SKM-1 treated with dmso at 0.1 percent for 144 hours (cell line): ENCODE measurements around the gene OTOS.

ENCODE experiments used
- DNase-seq: peaks from one replicate; lab custom pipeline; 2025; ENCODE audit not compliant: unreplicated experiment; lab: John Stamatoyannopoulos, UW

Gene OTOS

DNA sequence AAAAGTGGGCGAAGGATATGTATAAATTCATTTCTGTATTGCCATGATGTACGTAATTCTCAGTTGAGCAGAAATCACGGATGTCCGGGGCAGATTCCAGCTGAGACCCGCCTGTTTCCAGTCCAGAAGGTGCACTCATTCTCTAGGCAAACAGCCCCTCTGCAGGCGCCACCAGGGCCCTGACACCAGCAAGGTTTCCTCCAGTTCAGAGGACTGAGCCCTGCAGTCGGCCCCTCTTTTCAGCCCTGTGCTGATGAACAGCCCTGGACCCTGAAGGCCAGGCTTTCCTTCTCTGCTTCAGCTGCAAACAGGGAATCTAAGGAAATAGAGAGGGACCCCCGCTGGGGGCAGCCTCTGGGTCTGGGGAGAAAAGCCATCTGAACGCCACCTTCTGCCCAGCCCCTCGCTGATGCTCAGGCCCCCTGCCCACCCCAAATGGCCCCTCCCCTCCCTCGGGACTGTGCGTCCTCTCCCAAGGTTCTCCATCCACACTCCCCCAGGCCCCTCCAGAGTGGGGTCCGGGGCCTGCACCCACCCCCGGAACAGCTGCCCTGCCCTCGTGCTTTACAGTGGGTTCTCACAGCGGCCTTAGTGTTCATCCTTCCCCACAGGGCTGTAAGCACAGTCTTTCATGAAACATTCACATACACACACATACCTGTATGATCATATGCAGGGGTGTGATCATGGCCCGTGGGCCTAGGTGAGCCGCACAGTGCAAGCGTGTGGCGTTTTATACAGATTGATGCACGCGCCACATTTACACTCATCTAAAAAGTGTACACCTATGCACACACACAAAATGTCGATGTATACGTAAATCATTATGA, 16.4 kb downstream of the OTOS start:
- no peak for DNase-seq

DNA sequence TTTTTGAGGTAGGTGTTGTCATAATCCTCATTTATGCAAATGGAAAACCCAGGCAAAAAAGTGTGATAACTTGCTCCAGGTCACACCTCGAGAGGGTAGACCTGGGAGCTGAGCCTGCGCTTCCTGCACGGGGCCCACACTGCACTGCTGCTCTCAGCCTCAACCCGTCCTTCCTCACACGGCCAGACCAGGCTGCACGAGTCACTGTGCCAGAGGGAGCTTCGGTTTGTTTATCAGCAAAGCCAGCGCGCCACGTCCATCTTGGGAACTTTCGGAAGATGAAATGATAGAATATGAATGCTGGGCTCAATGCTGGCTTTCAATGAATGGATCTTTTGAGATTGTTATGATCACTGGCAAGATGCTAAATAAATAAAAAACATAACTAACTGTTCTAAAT, 18.8 kb downstream of the OTOS start:
- no peak for DNase-seq

DNA sequence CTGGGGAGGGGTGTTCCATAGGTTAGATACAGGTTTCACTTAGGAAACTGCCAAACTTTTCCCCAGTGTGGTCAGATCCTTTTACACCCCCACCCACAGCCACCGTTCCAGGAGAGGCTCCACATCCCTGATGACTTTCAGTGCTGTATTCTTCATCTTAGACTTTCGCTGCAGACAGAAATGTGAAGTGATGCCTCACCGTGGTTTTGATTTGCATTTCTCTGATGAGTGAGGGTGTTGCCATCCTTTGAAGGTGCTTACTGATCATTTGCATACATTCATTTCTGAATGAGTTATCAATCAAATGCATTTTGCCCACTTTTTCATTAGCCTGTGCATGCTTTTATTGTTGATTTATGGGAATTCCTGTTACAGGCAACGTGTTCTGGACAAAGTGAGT, 19.3 kb downstream of the OTOS start:
- DNase-seq, result no peak

DNA sequence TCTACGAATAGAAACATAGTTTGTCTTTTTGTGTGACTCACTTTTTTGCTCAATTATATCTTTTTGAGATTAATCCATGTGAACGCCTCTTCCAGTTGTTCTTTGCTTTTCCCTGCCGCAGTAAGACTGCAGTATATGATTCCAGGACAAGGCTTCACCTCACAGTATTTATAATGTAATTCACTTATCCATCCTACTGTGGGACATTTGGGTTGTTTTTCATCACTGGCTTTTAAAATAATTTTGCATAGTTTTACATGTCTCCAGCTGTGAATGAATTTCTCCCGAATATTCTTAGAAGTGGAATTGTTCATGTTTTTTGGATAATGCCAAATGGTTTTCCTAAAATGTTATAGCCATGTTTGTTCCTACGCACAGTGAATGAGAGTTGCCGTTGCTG, 26.2 kb downstream of the OTOS start:
- DNase-seq, result no peak

DNA sequence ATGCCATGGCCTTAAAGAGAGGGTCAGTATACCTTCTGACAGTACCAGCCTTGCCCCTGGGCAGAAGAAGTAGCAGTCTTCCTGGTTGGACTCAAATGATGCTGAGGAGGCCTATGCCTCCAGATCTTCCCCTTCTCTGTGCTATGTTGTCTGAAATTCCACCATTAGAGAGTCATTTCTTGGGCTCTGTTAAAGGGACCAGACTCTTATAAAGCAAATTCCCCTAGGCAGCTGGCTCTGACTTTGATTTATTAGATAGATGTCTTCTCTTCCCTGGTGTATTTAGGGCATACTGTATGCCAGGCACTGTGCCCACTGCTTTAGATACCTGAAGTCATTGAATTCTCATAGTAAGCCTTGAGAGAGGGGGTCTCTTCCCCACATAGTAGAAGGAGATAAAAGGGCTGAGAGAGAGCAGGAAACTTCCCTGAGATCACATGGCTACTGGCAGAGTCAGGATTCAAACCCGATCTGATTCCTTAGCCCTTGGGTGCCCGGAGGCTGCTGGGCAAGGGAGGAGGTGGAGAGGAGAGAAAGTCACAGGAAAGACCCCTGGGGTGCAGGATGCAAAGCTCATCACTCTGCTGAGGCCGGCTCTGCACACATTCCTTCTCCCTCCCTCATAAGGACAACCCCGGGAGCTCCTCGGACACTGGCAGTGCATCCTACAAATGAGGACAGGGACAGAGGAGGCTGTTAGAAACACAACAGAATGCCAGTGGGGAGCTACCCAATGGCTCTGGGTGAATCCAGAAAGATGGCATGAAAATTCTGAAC, 27.4 kb downstream of the OTOS start:
- no peak for DNase-seq

DNA sequence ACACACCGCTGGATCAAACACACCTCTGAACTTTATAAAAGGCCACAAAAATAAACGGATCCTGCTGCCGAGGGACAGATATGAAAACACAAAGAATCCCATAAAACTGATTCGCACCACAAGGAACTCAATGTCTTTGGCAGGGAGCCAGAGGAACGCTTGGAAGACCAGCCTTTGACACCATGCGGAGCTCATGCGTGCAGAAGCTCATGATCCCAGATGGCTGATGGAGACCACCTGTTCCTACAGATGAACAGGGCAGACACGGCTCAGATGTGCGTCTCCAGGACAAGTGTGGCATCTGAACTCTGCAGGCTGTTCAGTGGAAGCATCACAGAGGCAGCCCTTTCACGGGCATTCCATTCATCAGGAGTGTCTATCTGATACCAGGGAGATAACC, 29.2 kb downstream of the OTOS start:
- no peak for DNase-seq

DNA sequence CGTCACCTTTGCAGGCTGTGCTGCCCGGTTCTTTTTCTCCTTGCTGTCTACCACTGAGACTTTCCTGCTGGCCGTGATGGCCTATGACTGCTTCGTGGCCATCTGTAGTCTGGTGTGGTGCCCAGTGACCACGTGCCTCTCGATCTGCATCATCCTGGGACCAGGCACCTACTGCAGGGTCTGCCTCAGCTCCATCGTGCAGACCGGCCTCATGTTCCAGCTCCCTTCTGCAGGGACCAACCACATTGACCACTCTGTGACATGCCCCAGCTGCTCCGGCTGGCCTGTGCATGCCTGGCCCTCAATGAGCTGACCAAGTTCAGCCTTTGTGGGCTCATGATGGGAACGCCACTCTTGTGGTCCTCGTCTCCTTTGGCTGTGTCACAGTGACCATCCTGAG, 31.1 kb downstream of the OTOS start:
- DNase-seq, result no peak

DNA sequence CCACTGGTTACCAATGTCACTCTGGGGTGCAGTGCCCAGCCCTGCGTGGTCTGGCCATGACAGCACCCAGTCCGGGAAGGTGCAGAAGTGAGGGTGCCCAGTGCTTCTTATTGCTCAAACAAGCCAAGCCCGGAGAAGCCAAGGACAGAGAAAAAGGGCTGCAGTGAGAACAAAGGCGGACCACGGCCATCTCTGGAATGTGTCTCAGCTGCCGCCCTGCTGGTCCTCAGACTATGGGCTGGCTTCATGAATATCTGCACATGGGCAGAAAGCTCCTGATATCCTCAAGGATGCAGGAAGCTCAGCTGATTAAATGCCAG, 33.0 kb downstream of the OTOS start:
- no peak for DNase-seq

DNA sequence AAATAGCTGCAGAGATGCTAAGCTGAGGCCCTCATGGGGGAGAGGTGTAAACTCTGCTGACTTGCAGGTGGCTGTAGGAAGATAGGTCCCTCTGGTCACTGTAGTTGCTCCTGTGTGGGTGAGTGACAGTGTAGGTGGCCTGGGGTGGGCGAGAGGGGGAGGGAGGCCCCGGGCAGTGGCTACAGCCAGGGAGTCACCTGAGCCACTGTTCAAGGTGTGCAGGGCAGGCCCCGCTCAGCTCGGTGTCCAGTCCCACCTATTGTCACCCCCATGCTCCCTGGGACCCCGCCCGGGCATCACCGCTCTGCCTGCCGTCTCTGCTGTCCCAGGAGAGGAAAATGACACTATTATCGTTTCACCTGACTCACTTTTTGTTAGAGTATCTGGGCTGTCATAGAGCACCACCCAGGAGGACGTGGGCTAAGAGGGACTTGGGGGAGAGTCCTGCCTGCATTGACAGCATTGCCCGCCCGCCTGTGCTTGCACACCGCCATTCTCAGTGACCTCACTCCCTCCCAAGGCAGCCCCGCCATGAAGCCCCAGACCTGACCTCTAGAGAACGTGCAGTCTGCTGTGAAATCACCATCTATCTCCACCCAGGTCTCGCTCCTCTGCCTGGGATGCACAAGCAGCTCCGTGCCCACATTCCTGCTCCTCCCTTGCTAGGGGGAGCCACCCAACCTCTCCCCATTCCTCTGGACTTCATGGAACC, 33.5 kb downstream of the OTOS start:
- DNase-seq, result no peak

DNA sequence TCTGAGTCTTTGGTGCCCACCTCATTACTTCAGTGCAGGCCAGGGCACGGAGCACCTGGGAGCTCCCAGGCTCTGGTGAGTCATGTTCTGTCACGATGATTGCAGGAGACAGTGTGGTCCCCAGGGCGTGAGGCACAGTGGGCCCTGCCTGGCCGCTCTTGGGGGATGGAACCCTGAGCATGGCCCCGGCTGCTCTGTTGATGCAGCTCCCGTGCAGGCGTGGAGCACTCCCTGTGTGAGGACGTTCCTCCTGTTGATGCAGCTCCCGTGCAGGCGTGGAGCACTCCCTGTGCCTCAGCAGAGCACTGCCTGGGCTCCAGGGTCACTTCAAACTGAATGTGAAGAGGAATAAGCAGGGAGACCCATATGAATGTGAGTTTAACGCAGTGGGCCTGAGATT, 34.5 kb downstream of the OTOS start:
- DNase-seq, result no peak

DNA sequence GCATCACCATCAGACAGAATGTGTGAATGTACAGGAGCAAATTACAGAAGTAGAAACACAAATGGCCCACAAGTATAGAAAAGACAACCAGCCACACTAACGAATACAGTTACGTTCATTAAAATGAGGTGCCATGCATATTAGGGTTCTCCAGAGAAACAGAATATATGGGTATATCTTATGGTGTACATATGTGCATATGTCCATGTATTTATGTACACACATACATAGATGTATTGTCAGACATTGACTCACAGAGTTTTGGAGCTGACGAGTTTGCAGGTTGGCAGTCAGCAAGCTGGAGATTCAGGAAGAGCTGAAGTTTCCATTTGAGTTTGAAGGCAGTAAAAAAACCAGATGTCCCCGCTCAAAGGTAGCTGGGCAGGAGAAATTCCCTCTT, 37.3 kb downstream of the OTOS start:
- DNase-seq, result no peak

DNA sequence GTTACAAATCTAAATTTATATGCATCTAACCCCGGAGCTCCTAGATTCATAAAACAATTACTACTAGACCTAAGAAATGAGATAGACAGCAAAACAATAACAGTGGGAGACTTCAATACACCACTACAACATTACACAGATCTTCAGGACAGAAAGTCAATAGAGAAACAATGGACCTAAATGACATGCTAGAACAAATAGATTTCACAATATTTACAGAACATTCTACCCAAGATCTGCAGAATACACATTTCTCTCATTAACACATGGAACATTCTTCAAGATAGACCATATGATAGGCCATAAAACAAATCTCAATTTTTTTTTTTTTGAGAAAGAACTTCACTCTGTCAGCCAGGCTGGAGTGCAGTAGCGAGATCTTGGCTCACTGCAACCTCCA, 42.1 kb downstream of the OTOS start:
- DNase-seq, result no peak

DNA sequence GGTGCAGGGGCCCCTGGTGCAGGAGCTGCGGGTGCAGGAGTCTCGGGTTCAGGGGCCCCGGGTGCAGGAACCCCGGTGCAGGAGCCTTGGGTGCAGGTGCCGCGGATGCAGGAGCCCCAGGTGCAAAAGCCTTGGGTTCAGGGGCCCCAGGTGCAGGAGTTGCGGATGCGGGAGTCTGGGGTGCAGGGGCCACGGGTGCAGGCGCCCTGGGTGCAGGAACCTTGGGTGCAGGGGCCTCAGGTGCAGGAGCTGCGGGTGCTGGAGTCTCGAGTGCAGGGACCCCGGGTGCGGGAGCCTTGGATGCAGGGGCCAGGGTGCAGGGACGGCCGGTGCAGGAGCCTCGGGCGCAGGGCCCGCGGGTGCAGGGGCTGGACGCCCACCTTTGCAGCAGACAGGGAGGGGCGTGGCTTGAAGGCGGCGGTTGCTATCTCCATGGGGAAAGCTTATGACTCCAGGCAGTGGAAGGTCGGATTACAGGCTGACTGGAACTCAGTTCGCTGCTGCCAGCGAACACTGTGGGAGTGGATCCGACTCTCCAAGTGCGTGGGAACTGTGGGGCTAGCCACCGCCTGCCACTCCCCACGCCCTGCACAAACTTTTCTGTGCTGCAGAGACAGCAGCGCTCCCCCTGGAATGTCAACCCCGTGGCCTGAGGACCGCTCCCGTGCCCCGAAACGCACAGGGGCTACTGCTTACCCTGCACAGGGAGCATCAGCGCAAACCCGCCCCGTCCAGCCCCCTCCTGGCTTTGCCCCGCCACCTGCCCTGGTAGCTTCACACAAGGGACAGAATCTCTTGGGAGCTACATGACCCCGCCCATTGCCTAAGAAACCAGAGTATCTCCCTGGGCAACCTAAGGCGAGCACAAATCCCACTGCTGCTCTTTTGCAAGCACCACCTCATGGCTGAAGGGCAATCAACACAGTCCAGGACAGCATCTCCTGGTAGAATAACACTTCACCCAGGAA, 44.6 kb downstream of the OTOS start:
- no peak for DNase-seq

DNA sequence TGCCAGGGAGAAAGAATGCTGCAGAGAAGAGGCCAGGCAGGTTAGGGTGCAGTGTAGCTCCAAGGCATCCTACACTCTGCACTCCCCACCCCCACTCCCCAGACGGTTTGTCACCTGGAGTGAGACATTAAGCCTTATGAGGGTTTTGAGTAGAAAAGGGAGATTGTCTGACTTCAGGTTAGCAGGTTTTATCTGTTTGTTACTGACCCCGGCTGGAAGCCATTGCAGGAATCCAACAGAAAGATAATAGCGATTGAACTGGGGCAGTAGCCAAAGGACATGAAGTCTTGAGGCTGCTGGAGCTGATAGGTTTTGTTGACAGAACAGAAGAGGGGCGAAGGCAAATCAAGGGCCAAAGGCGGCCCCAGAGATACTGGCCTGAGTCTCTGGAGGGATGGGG, 51.2 kb downstream of the OTOS start:
- no peak for DNase-seq
